Fibroblast of pulmonary artery (primary cell): ENCODE data around the gene IL1RAPL2.

ENCODE experiments used
- DNase-seq: peaks from one replicate; pipeline ENCODE4 v3.0.0-alpha.2; 2010; ENCODE audit warnings: low read depth
- H3K4me3 ChIP-seq: replicated peaks from 2 replicates; pipeline ENCODE4 v1.5.1; 2011; ENCODE audit warnings: low read depth, mild to moderate bottlenecking, control low read depth, low read length, moderate library complexity
- CTCF ChIP-seq: IDR thresholded peaks from 2 replicates; pipeline ENCODE4 v1.5.1; 2011; ENCODE audit warnings: mild to moderate bottlenecking, control low read depth, low read length, inconsistent platforms; ENCODE audit errors: missing control alignments

IL1RAPL2 gene

GRCh38 chrX:105266456-105266855, 700.5 kb downstream of the IL1RAPL2 start:
- no peak for DNase-seq
- TF ChIP-seq CTCF = no peak
- no peak overlapping the region for H3K4me3 ChIP-seq

DNA sequence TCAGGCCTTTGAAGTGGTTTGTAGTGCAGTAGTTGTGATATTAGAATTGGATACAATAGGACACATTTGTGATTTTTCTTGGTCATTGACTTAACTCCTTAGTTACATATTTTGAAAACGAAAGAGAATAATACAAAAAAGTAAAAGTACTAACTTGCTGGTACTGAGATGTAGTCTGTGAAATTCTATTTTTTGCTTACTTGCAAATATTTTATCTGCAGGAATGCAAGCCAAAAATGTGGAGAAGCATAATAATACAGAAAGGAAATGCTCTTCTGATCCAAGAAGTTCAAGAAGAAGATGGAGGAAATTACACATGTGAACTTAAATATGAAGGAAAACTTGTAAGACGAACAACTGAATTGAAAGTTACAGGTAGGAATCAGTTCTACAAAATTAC, 701.2 kb downstream of the IL1RAPL2 start:
- H3K4me3 ChIP-seq = no peak overlapping the region
- DNase-seq = no peak
- no peak for TF ChIP-seq CTCF

GRCh38 chrX:105269386-105269785, 703.4 kb downstream of the IL1RAPL2 start:
- H3K4me3 ChIP-seq = no peak overlapping the region
- TF ChIP-seq CTCF = no peak
- DNase-seq = no peak

GRCh38 chrX:105273326-105273725, 707.3 kb downstream of the IL1RAPL2 start:
- no peak for DNase-seq
- TF ChIP-seq CTCF = no peak

GRCh38 chrX:105274091-105274490, 708.1 kb downstream of the IL1RAPL2 start:
- no peak for DNase-seq
- no peak for TF ChIP-seq CTCF
- no peak overlapping the region for H3K4me3 ChIP-seq

More at GRCh38 chrX:105273326-105273725, 707.3 kb downstream of the IL1RAPL2 start:
- H3K4me3 ChIP-seq = no peak overlapping the region

DNA sequence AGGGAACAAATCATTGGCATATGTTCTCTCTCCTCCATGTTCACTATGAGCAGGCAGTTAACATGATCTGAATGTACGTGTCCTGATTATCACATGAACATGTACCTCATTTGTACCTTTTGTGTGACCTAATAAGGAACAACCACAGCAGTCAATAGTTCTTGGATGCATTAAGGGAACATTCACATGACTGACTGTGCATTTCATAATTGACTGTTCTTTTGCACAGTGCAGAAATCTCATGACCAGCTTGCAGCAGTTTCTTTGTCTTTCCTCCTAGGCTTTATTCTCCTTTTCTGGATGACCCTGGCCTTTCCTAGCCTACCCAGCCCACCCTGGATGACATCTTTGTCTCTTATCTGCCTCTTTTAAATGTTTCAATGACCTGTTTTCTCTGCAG, 711.1 kb downstream of the IL1RAPL2 start:
- no peak overlapping the region for H3K4me3 ChIP-seq
- no peak for TF ChIP-seq CTCF
- DNase-seq = no peak

DNA sequence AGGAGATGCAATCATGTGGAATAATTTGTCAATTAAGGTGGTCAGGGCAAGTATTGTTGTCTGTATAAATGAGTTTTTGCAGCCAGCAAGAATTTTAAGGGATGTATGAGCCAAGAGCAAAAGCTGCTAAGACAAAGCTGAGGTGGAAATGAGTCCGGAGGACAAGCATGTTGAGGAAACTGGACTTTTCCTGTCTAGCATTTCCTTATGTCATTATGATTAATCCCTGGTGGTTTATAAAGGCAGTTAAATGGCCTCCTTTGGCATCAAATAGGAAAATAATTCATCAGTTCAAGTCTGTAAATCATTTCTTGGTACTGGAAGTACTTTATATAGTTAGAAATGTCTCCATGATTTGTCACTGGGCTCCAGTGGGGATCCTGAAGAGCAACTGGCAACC, 716.1 kb downstream of the IL1RAPL2 start:
- peak; percentile 34 for DNase-seq
- no peak overlapping the region for H3K4me3 ChIP-seq
- no peak for TF ChIP-seq CTCF
